ENCODE data around the gene GTF3C4. TPM values are rescaled to one million over a fixed set of nuclear protein-coding genes. Genes with fewer than 3 reads are reported as not detected.
A peak's percentile ranks its signal among the peaks of the same experiment; 100 is the strongest.

Gene GTF3C4
- polyA plus RNA-seq, 1 of the 3 experiments (the other 2 are of a cell fraction) = 2.8 TPM

GRCh38 chr9:132631280-132631679, 39.0 kb upstream of the GTF3C4 start (continued):
- TF ChIP-seq TEAD4 (IDR thresholded peaks at IDR 0.05; ENCODE audit: borderline replicate concordance, insufficient read depth) (no peak), ELF1 (IDR thresholded peaks at IDR 0.05) (no peak)
- TF ChIP-seq, protein P1, sequence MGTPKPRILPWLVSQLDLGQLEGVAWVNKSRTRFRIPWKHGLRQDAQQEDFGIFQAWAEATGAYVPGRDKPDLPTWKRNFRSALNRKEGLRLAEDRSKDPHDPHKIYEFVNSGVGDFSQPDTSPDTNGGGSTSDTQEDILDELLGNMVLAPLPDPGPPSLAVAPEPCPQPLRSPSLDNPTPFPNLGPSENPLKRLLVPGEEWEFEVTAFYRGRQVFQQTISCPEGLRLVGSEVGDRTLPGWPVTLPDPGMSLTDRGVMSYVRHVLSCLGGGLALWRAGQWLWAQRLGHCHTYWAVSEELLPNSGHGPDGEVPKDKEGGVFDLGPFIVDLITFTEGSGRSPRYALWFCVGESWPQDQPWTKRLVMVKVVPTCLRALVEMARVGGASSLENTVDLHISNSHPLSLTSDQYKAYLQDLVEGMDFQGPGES (IDR thresholded peaks at IDR 0.05; ENCODE audit: low read depth, low read length) = no peak

DNA sequence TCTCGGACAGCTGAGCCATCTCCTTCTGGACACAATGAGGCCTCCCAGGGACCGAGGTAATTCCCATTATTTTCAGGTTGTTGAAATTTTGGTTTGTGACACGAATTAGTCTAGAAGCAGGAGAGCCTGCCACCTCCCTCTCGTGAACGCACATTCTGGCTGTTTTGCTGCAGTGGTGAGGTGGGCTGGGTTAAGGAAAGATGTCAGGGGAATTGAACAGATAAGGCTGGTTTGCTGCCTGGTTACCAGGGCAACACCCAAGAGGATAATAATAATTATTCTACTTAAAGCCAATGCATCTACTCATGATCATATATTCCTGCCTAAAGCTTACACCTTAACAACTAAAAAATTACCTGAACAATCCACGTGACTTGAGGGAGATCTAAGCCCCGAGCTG, 38.6 kb upstream of the GTF3C4 start:
- TF ChIP-seq USF1 (IDR thresholded peaks at IDR 0.05; ENCODE audit: borderline replicate concordance, low read depth) (no peak), PBX3 (IDR thresholded peaks at IDR 0.05) (no peak), ZBTB33 (IDR thresholded peaks at IDR 0.05; ENCODE audit: borderline replicate concordance, low read depth) (no peak), GABPA (IDR thresholded peaks at IDR 0.05; ENCODE audit: low read depth) (no peak)
- TF ChIP-seq, protein P1 (IDR thresholded peaks at IDR 0.05; ENCODE audit: low read depth, low read length) = no peak
- Histone ChIP-seq H4K20me1 (ENCODE audit: insufficient read depth) (peaks cover 3% of the 10 kb centered on the region; the same call in 1 of the 2 replicates), H3K79me2 (ENCODE audit: insufficient read depth) (no peaks in the 10 kb centered on the region), H3K4me2 (no peak overlapping the region), H2AFZ (ENCODE audit: low read depth) (no peak overlapping the region), H3K9me3 (no peaks in the 10 kb centered on the region), H3F3A (replicated peaks; ENCODE audit: insufficient read depth) (peaks cover 6% of the 10 kb centered on the region), H3K4me1 (ENCODE audit: control insufficient read depth in 1 of 2, insufficient read depth in 2 of 2, low read depth in 1 of 2, low read length in 1 of 2) (no peaks in the 10 kb centered on the region), H3K27ac (ENCODE audit: low read depth in 2 of 2, low read length in 1 of 2) (peak overlapping the region in 1 of 2 experiments; percentile 42; a peak in 2 of 4 replicates), H3K9me2 (no peaks in the 10 kb centered on the region), H3K9ac (no peak overlapping the region), H3K36me3 (replicated peaks in 1 of 2; ENCODE audit: control insufficient read depth in 1 of 2, insufficient read depth in 2 of 2, low read length in 1 of 2) (peaks cover 39 to 68% of the 10 kb centered on the region in 2 experiments), H3K27me3 (ENCODE audit: insufficient read depth) (no peaks in the 10 kb centered on the region), H3K4me3 (ENCODE audit: low read depth in 2 of 2, low read length in 1 of 2) (no peak overlapping the region)
- POLR2A ChIA-PET = no interaction called here
- CTCF ChIA-PET = interaction anchor here (1.0 to 1.3 kb wide), 2 partner anchors 13 to 168 kb away, joined by 3 to 4 read pairs; no protein-coding TSS in a partner anchor
- DNase-seq = no peak
- WGBS (ENCODE audit: low lambda C conversion rate) = 88% methylated on average over 7 of the region's 7 CpGs
